CD4-positive, alpha-beta T cell treated with Interleukin-17A for 1 hour (primary cell): ENCODE results near the gene BNC2.

Experiments used
- DNase-seq: peaks from one replicate; pipeline ENCODE4 v3.0.0-alpha.2; 2020

Gene BNC2

GRCh38 chr9:16530669-16531642 is 339.5 kb downstream of the BNC2 start:
- DNase-seq: no peak

GRCh38 chr9:16527573-16527972 is 342.9 kb downstream of the BNC2 start:
- DNase-seq: no peak

- no peak for DNase-seq
Measured at GRCh38 chr9:16526380-16526779, 344.1 kb downstream of the BNC2 start.

- DNase-seq: no peak
Measured at GRCh38 chr9:16524823-16525222, 345.6 kb downstream of the BNC2 start.

GRCh38 chr9:16524078-16524477 is 346.4 kb downstream of the BNC2 start:
- DNase-seq: no peak

- no peak for DNase-seq
Measured at GRCh38 chr9:16521868-16522411, 348.5 kb downstream of the BNC2 start.

GRCh38 chr9:16519001-16519400 is 351.5 kb downstream of the BNC2 start:
- no peak for DNase-seq

GRCh38 chr9:16516891-16517290 is 353.6 kb downstream of the BNC2 start:
- DNase-seq: no peak

GRCh38 chr9:16515879-16516301 is 354.6 kb downstream of the BNC2 start:
- no peak for DNase-seq

- no peak for DNase-seq
Measured at GRCh38 chr9:16515207-16515606, 355.3 kb downstream of the BNC2 start.

- no peak for DNase-seq
Measured at GRCh38 chr9:16514131-16514530, 356.3 kb downstream of the BNC2 start.

GRCh38 chr9:16512281-16512680 is 358.2 kb downstream of the BNC2 start:
- no peak for DNase-seq

GRCh38 chr9:16510482-16510881 is 360.0 kb downstream of the BNC2 start:
- DNase-seq: no peak

- no peak for DNase-seq
Measured at GRCh38 chr9:16509997-16510396, 360.5 kb downstream of the BNC2 start.

GRCh38 chr9:16505199-16505598 is 365.3 kb downstream of the BNC2 start:
- DNase-seq: no peak

GRCh38 chr9:16501726-16502125 is 368.7 kb downstream of the BNC2 start:
- DNase-seq: no peak

GRCh38 chr9:16501141-16501540 is 369.3 kb downstream of the BNC2 start:
- DNase-seq: no peak

GRCh38 chr9:16500386-16500785 is 370.1 kb downstream of the BNC2 start:
- no peak for DNase-seq

GRCh38 chr9:16499892-16500291 is 370.6 kb downstream of the BNC2 start:
- no peak for DNase-seq

- no peak for DNase-seq
Measured at GRCh38 chr9:16496908-16497307, 373.6 kb downstream of the BNC2 start.

- no peak for DNase-seq
Measured at GRCh38 chr9:16487915-16488314, 382.6 kb downstream of the BNC2 start.

GRCh38 chr9:16485575-16486321 is 384.7 kb downstream of the BNC2 start:
- DNase-seq: no peak

GRCh38 chr9:16485160-16485559 is 385.3 kb downstream of the BNC2 start:
- no peak for DNase-seq

- DNase-seq: no peak
Measured at GRCh38 chr9:16484744-16485143, 385.7 kb downstream of the BNC2 start.
